ENCODE results near the gene NOX3. TPM values are rescaled to one million over a fixed set of nuclear protein-coding genes. Genes with fewer than 3 reads are reported as not detected.

Gene NOX3
- total and polyA plus RNA-seq, 10 of the 15 experiments (the other 5 are each of a cell fraction or from before 2014, with no cell fraction given): not detected

- TF ChIP-seq ZBTB33 (IDR thresholded peaks at IDR 0.05): no peak
- no peak for TF ChIP-seq KAT2A (conservative IDR thresholded peaks at IDR 0.05; ENCODE audit: control insufficient read depth, low read depth, low read length)
- TF ChIP-seq NKRF (conservative IDR thresholded peaks at IDR 0.05): no peak
- TF ChIP-seq SIX5 (IDR thresholded peaks at IDR 0.05; ENCODE audit: low read depth, low read length, severe bottlenecking): no peak
- no peak for TF ChIP-seq CHD1 (IDR thresholded peaks at IDR 0.05; ENCODE audit: low read depth, low read length)
- TF ChIP-seq PKNOX1 (IDR thresholded peaks at IDR 0.05): no peak
- TF ChIP-seq HDAC6 (IDR thresholded peaks at IDR 0.05; ENCODE audit: unreplicated experiment): no peak
- TF ChIP-seq FOXM1 (IDR thresholded peaks at IDR 0.05; ENCODE audit: low read depth, low read length): no peak
Observed at GRCh38 chr6:155375801-155376200, 79.8 kb downstream of the NOX3 start (continued).

GRCh38 chr6:155374681-155375080, 81.0 kb downstream of the NOX3 start:
- intact Hi-C loops (cut with micrococcal nuclease; ENCODE audit: unreplicated experiment): no loop called here

More at GRCh38 chr6:155374681-155375080, 81.0 kb downstream of the NOX3 start:
- FAIRE-seq (no peak), DNase-seq (ENCODE audit: low read depth, low spot score) (no peak), ATAC-seq (no peak)
- Histone ChIP-seq H2AFZ (ENCODE audit: control insufficient read depth, low read depth, low read length) (no peak overlapping the region), H3K27me3 (replicated peaks in 1 of 2; ENCODE audit: control insufficient read depth in 2 of 2, insufficient read depth in 2 of 2, low read length in 1 of 2) (no peaks in the 10 kb centered on the region), H3K4me3 (no peak overlapping the region), H3K9ac (ENCODE audit: control insufficient read depth, insufficient read depth, low read length) (no peak overlapping the region), H3K4me1 (ENCODE audit: control insufficient read depth, insufficient read depth, low read length) (peaks cover 10% of the 10 kb centered on the region), H4K20me1 (ENCODE audit: control insufficient read depth, insufficient read depth) (no peaks in the 10 kb centered on the region), H3K4me2 (ENCODE audit: control insufficient read depth, insufficient read depth) (no peak overlapping the region), H3K27ac (ENCODE audit: control insufficient read depth, insufficient read depth) (no peak overlapping the region), H3K9me3 (replicated peaks; ENCODE audit: control insufficient read depth, insufficient read depth, low read length) (no peaks in the 10 kb centered on the region; the same call in 2 of the 3 replicates), H3K79me2 (ENCODE audit: control insufficient read depth, insufficient read depth, low read length) (no peaks in the 10 kb centered on the region), H3K36me3 (ENCODE audit: control insufficient read depth in 2 of 2, insufficient read depth in 2 of 2, low read length in 1 of 2) (no peaks in the 10 kb centered on the region)
- TF ChIP-seq SPI1 (IDR thresholded peaks at IDR 0.05; ENCODE audit: borderline replicate concordance, insufficient read depth, low read depth, low read length): no peak
- no peak for TF ChIP-seq SMAD1 (IDR thresholded peaks at IDR 0.05; ENCODE audit: low read depth, partially characterized antibody)
- TF ChIP-seq NKRF (conservative IDR thresholded peaks at IDR 0.05): no peak
- TF ChIP-seq NR2F1 (conservative IDR thresholded peaks at IDR 0.05): no peak
- TF ChIP-seq SRF (IDR thresholded peaks at IDR 0.05; ENCODE audit: low read depth in 2 of 2, low read length in 2 of 2): no peak
- TF ChIP-seq RAD51 (IDR thresholded peaks at IDR 0.05): no peak
- 39% methylated on average over 2 of the region's 2 CpGs for WGBS (ENCODE audit: insufficient coverage, insufficient replicate concordance, low lambda C conversion rate, missing lambda C conversion rate)
- POLR2A ChIA-PET: no interaction called here
- SMC1A ChIA-PET (ENCODE audit: uncharacterized antibody, unreplicated experiment): interaction anchor here (1.0 to 1.5 kb wide), 2 partner anchors 44 to 197 kb away, joined by 3 to 4 read pairs; no protein-coding TSS in a partner anchor
- BruUV-seq (replicated peaks): no TSS peak
- in situ Hi-C loops (cut with MboI): no loop called here
- CTCF ChIA-PET: no interaction called here
- RAD21 ChIA-PET (ENCODE audit: unreplicated experiment): no interaction called here
